Measurements from ENCODE around the gene FANCC.

The FANCC gene

GRCh38 chr9:95077053-95077765, 240.3 kb downstream of the FANCC start:
- no peak for TF ChIP-seq CTCF (IDR thresholded peaks at IDR 0.05; ENCODE audit: extremely low read depth, missing control alignments)
- DNase-seq (ENCODE audit: low spot score), result no peak

- TF ChIP-seq CTCF (IDR thresholded peaks at IDR 0.05; ENCODE audit: extremely low read depth, missing control alignments), result no peak
- DNase-seq (ENCODE audit: low spot score), result no peak
These were observed 240.8 kb downstream of the FANCC start for GRCh38 chr9:95076696-95077052.

GRCh38 chr9:95075700-95076099, 241.8 kb downstream of the FANCC start:
- TF ChIP-seq CTCF (IDR thresholded peaks at IDR 0.05; ENCODE audit: extremely low read depth, missing control alignments), result no peak
- no peak for DNase-seq (ENCODE audit: low spot score)

- no peak for TF ChIP-seq CTCF (IDR thresholded peaks at IDR 0.05; ENCODE audit: extremely low read depth, missing control alignments)
- no peak for DNase-seq (ENCODE audit: low spot score)
These were observed 242.9 kb downstream of the FANCC start for GRCh38 chr9:95074632-95075031.

- DNase-seq (ENCODE audit: low spot score), result no peak
- no peak for TF ChIP-seq CTCF (IDR thresholded peaks at IDR 0.05; ENCODE audit: extremely low read depth, missing control alignments)
These were observed 243.6 kb downstream of the FANCC start for GRCh38 chr9:95073918-95074317.

GRCh38 chr9:95073042-95073607, 244.4 kb downstream of the FANCC start:
- DNase-seq (ENCODE audit: low spot score), result no peak

More at GRCh38 chr9:95073042-95073607, 244.4 kb downstream of the FANCC start:
- no peak for TF ChIP-seq CTCF (IDR thresholded peaks at IDR 0.05; ENCODE audit: extremely low read depth, missing control alignments)

Data from GM20000 (cell line).